ENCODE measurements around the gene RBMS3. TPM values are rescaled to one million over a fixed set of nuclear protein-coding genes. Genes with fewer than 3 reads are reported as not detected.

RBMS3 gene
- total RNA-seq, 1 experiment from 2014 or later, result 7.4 TPM

GRCh38 chr3:29896856-29897255, 616.0 kb downstream of the RBMS3 start:
- BruUV-seq (replicated peaks), result no TSS peak
- CTCF ChIA-PET, result no interaction called here

GRCh38 chr3:29898171-29898965, 617.5 kb downstream of the RBMS3 start:
- H3K4me3 ChIP-seq (ENCODE audit: low read depth, low read length), result no peak overlapping the region
- intact Hi-C loops (cut with micrococcal nuclease; ENCODE audit: unreplicated experiment), result no loop called here
- H3K4me3 Mint-ChIP-seq (ENCODE audit: unreplicated experiment), result no peak overlapping the region
- no peaks in the 10 kb centered on the region for H3K36me3 Mint-ChIP-seq (ENCODE audit: insufficient read depth, unreplicated experiment)
- no peak for TF ChIP-seq CTCF (IDR thresholded peaks at IDR 0.05; ENCODE audit: insufficient read depth in 1 of 2, low read depth in 1 of 2, low read length in 1 of 2, severe bottlenecking in 1 of 2, unreplicated experiment in 1 of 2)
- H3K9me3 ChIP-seq, result no peaks in the 10 kb centered on the region
- H3K9me3 Mint-ChIP-seq (ENCODE audit: unreplicated experiment), result no peaks in the 10 kb centered on the region
- H3K4me1 Mint-ChIP-seq (ENCODE audit: low read depth, unreplicated experiment), result no peaks in the 10 kb centered on the region
- no peaks in the 10 kb centered on the region for H3K27me3 ChIP-seq (replicated peaks; ENCODE audit: control insufficient read depth, insufficient read depth, low read length)
- POLR2A ChIA-PET, result no interaction called here
- no peak overlapping the region for H3K27ac Mint-ChIP-seq (ENCODE audit: unreplicated experiment)
- no peak for DNase-seq
- no peaks in the 10 kb centered on the region for H3K36me3 ChIP-seq (ENCODE audit: control insufficient read depth, insufficient read depth, low read length)
- peaks cover under 1% of the 10 kb centered on the region for H3K27me3 Mint-ChIP-seq (ENCODE audit: insufficient read depth, unreplicated experiment)
- BruUV-seq (replicated peaks), result no TSS peak
- CTCF ChIA-PET, result no interaction called here
- no peaks in the 10 kb centered on the region for H3K4me1 ChIP-seq

More at GRCh38 chr3:29896856-29897255, 616.0 kb downstream of the RBMS3 start:
- peaks cover 2% of the 10 kb centered on the region for H3K27me3 Mint-ChIP-seq (ENCODE audit: insufficient read depth, unreplicated experiment)
- H3K4me3 Mint-ChIP-seq (ENCODE audit: unreplicated experiment), result no peak overlapping the region
- H3K36me3 Mint-ChIP-seq (ENCODE audit: insufficient read depth, unreplicated experiment), result no peaks in the 10 kb centered on the region
- H3K9me3 Mint-ChIP-seq (ENCODE audit: unreplicated experiment), result no peaks in the 10 kb centered on the region
- intact Hi-C loops (cut with micrococcal nuclease; ENCODE audit: unreplicated experiment), result no loop called here
- H3K4me3 ChIP-seq (ENCODE audit: low read depth, low read length), result no peak overlapping the region
- no peaks in the 10 kb centered on the region for H3K36me3 ChIP-seq (ENCODE audit: control insufficient read depth, insufficient read depth, low read length)
- no peaks in the 10 kb centered on the region for H3K4me1 Mint-ChIP-seq (ENCODE audit: low read depth, unreplicated experiment)
- H3K9me3 ChIP-seq, result no peaks in the 10 kb centered on the region
- H3K4me1 ChIP-seq, result no peaks in the 10 kb centered on the region
- no peak overlapping the region for H3K27ac Mint-ChIP-seq (ENCODE audit: unreplicated experiment)
- POLR2A ChIA-PET, result no interaction called here
- H3K27me3 ChIP-seq (replicated peaks; ENCODE audit: control insufficient read depth, insufficient read depth, low read length), result no peaks in the 10 kb centered on the region
- DNase-seq, result no peak
- no peak for TF ChIP-seq CTCF (IDR thresholded peaks at IDR 0.05; ENCODE audit: insufficient read depth in 1 of 2, low read depth in 1 of 2, low read length in 1 of 2, severe bottlenecking in 1 of 2, unreplicated experiment in 1 of 2)

- H3K4me1 ChIP-seq, result no peaks in the 10 kb centered on the region
- Mint-ChIP-seq H3K4me3 (ENCODE audit: unreplicated experiment) (no peak overlapping the region), H3K9me3 (ENCODE audit: unreplicated experiment) (no peaks in the 10 kb centered on the region), H3K27ac (ENCODE audit: unreplicated experiment) (no peak overlapping the region), H3K27me3 (ENCODE audit: insufficient read depth, unreplicated experiment) (no peaks in the 10 kb centered on the region), H3K4me1 (ENCODE audit: low read depth, unreplicated experiment) (no peaks in the 10 kb centered on the region), H3K36me3 (ENCODE audit: insufficient read depth, unreplicated experiment) (no peaks in the 10 kb centered on the region)
- H3K4me3 ChIP-seq (ENCODE audit: low read depth, low read length), result no peak overlapping the region
- DNase-seq, result no peak
- intact Hi-C loops (cut with micrococcal nuclease; ENCODE audit: unreplicated experiment), result no loop called here
- no peaks in the 10 kb centered on the region for H3K36me3 ChIP-seq (ENCODE audit: control insufficient read depth, insufficient read depth, low read length)
- TF ChIP-seq CTCF (IDR thresholded peaks at IDR 0.05; ENCODE audit: insufficient read depth in 1 of 2, low read depth in 1 of 2, low read length in 1 of 2, severe bottlenecking in 1 of 2, unreplicated experiment in 1 of 2), result no peak
- CTCF ChIA-PET, result no interaction called here
- no peaks in the 10 kb centered on the region for H3K27me3 ChIP-seq (replicated peaks; ENCODE audit: control insufficient read depth, insufficient read depth, low read length)
- H3K9me3 ChIP-seq, result no peaks in the 10 kb centered on the region
- no TSS peak for BruUV-seq (replicated peaks)
- POLR2A ChIA-PET, result no interaction called here
Observed at GRCh38 chr3:29899021-29899420, 618.1 kb downstream of the RBMS3 start.

All from Caco-2 (cell line).